ENCODE measurements around the gene GRXCR2.
"Not testable (repeated sequence)": the region's sequence is repeated elsewhere in the genome, so short reads cannot be mapped to it uniquely, and the experiment has no call there.

Gene GRXCR2

DNA sequence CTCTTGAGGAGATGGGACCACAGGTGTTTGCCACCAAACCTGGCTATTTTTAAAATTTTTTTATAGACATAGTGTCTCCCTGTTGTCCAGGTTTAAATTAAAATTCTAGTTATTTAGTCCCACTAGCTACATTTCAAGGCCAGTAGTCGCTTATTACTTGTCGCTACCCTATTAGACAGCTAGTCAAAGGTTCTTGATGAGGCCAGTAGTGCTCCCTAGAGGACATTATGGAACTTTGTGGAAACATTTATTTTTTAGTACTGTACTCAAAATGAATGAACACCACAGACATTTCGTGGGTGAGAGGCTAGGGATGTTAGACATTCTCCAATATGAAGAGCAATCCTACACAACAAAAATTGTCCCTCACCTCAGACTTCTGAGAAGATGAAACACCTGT lies 14.4 kb upstream of the GRXCR2 start:
- no peak overlapping the region for H3K27ac ChIP-seq
- TF ChIP-seq, protein P1, sequence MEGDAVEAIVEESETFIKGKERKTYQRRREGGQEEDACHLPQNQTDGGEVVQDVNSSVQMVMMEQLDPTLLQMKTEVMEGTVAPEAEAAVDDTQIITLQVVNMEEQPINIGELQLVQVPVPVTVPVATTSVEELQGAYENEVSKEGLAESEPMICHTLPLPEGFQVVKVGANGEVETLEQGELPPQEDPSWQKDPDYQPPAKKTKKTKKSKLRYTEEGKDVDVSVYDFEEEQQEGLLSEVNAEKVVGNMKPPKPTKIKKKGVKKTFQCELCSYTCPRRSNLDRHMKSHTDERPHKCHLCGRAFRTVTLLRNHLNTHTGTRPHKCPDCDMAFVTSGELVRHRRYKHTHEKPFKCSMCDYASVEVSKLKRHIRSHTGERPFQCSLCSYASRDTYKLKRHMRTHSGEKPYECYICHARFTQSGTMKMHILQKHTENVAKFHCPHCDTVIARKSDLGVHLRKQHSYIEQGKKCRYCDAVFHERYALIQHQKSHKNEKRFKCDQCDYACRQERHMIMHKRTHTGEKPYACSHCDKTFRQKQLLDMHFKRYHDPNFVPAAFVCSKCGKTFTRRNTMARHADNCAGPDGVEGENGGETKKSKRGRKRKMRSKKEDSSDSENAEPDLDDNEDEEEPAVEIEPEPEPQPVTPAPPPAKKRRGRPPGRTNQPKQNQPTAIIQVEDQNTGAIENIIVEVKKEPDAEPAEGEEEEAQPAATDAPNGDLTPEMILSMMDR (conservative IDR thresholded peaks at IDR 0.05): no peak

DNA sequence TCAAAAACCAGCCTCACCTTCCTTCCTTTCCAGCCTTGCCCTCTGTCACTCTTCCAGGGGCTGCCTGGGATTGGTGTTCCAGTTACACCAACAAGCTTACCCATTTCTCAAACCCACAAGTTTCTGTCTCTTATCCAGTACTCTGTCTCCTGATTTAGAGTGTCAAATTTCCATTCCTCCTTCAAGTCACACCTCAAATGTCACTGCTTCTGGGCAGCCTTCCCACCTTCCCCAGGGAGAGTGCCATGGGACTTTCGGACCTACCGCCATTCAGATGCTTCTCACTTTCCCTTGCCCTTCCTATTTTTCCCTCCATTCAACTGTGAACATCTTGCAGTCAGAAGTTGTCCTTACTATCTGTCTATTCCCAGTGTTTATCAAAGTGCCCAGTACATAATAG lies 2.0 kb upstream of the GRXCR2 start:
- no peak overlapping the region for H3K27ac ChIP-seq
- TF ChIP-seq, protein P1 (conservative IDR thresholded peaks at IDR 0.05): no peak

DNA sequence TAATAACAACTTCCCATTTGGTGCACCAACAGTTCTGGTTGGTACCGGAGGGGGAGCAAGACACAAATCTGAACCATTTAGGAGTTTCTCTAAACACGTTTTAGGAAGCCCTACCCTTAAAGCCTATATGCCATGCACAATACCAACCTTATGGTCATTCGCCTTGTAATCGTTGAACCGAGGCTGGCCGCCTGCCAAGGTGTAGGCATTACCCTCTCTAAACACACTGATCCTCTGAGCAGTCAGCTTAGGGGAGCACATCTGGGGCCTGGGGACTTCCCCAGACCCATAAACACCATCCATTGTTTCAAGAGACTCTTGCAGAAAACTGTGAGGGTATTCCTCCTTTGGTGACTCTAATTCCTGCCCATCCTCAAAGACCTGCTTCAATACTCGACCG lies 328 bp downstream of the GRXCR2 start:
- no peak overlapping the region for H3K27ac ChIP-seq
- TF ChIP-seq, protein P1 (conservative IDR thresholded peaks at IDR 0.05): no peak

DNA sequence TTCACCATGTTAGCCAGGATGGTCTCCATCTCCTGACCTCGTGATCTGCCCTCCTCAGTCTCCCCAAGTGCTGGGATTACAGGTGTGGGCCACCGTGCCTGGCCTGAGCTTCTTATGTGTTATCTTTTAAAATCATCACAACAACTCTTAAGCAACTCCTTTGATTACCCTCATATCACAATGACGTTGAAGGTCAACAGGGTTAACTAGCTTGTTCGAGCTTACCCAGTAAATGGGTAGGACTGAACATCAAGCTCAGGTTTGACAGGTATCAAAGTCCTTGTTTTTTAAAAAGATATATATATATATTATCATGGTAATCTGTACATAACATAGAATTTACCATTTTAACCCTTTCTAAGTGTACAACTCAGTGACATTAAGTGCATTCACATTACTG lies 3.1 kb downstream of the GRXCR2 start:
- TF ChIP-seq, protein P1 (conservative IDR thresholded peaks at IDR 0.05): no peak
- no peak overlapping the region for H3K27ac ChIP-seq

DNA sequence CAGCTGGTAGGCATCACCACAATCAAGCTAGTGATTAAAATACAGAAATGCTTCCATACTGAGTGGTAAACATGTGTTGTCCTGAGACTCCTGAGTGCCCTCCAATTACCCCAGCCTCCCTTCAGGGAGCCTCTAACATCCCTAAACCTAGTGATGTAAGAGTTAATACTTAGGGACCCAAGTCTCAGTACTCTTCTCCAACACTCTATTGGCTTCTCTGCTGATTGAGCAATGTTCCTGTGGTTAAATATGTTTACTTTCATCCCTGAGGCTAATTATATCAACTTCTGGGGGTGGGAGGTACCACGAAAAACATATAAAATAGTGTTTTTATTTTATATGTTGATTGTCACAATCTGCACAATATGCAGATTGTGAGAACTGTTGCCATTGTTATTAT lies 5.0 kb downstream of the GRXCR2 start:
- TF ChIP-seq, protein P1 (conservative IDR thresholded peaks at IDR 0.05): no peak

DNA sequence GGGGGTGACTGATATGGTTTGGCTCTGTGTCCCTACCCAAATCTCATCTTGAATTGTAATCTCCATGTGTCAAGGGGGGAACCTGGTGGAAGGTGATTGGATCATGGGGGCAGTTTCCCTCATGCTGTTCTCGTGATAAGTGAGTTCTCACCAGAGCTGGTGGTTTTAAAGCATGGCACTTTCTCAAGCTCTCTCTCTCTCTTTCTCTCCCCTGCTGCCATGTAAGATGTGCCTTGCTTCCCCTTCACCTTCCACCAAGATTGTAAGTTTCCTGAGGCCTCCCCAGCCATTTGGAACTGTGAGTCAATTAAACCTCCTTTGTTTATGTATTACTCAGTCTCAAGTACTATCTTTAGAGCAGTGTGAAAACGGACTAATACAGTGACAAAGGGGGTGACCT lies 8.4 kb downstream of the GRXCR2 start:
- not testable (repeated sequence) for H3K27ac ChIP-seq

More for the DNA sequence above, 5.0 kb downstream of the GRXCR2 start:
- H3K27ac ChIP-seq: no peak overlapping the region

DNA sequence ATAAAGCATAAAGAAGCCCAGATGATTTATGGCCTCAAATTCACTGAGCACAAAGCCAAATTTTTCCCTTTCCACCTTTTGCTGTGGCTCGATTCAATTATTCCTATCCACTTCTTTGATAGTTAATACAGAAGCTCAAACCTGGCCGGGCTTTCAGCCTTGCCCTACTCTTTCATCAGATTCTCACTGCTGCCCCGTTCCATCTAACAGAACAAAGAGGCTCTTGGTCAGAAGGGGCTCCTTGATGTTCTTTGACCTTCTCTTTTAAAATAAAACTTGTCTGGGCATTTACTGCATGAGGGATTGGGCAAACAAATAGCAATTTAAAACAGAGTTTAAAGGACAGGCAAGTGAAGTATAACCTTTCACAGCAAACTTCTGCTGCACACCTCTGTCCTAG lies 9.8 kb downstream of the GRXCR2 start:
- TF ChIP-seq, protein P1 (conservative IDR thresholded peaks at IDR 0.05): no peak
- H3K27ac ChIP-seq: no peak overlapping the region

DNA sequence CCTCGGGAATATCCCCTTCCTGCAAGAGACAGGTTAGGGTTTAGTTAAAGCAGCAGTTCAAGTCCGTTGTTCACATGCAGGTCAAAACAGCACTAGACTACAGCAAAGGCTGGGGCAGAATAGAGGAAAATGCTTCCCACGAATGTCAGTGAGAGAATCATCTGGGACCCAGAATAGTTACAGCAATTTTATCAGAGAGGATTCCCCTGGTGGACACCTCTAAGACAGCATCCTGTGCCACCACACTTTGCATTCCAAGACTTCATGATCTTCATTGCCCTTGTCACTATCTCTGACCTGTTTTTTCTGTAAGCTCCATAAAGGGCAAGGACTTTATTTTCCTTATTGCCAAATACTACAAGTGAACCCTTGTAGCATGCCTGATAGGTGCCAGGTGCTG lies 12.9 kb downstream of the GRXCR2 start:
- TF ChIP-seq, protein P1 (conservative IDR thresholded peaks at IDR 0.05): no peak
- no peak overlapping the region for H3K27ac ChIP-seq
